Kidney (tissue), 14 donors: Measurements from ENCODE around the gene NFX1. TPM values are rescaled to one million over a fixed set of nuclear protein-coding genes. Genes with fewer than 3 reads are reported as not detected.

Experiments used
- DNase-seq, 5 donors: peaks; one replicate each; pipeline ENCODE4 v3.0.0-alpha.2; 2013 to 2020
- FAIRE-seq: peaks from 2 replicates; lab custom pipeline; 2012; peaks lifted over from hg19 to GRCh38; lab: Jason Lieb, UNC
- H3K27ac ChIP-seq, 2 donors: one replicate each; pipeline ENCODE4 v1.7.0; 2013; ENCODE audit warnings: low read depth in 2 of 2, low read length in 2 of 2, inconsistent platforms in 1 of 2
- H3K27me3 ChIP-seq: one replicate; pipeline ENCODE4 v1.7.1; 2013; ENCODE audit warnings: low read length, inconsistent platforms; ENCODE audit not compliant: control insufficient read depth, insufficient read depth
- H3K36me3 ChIP-seq, 3 donors: one replicate each; pipeline versions ENCODE4 v1.7.0 to v1.7.1; 2013; ENCODE audit warnings: low read length in 3 of 3, control low read depth in 1 of 3, inconsistent platforms in 1 of 3; ENCODE audit not compliant: insufficient read depth in 3 of 3, control insufficient read depth in 2 of 3
- H3K4me1 ChIP-seq, 3 donors: one replicate each; pipeline versions ENCODE4 v1.7.0 to v1.7.1; 2013; ENCODE audit warnings: low read length in 3 of 3, inconsistent platforms in 1 of 3, low read depth in 1 of 3; ENCODE audit not compliant: control insufficient read depth in 2 of 3, insufficient read depth in 2 of 3
- H3K4me3 ChIP-seq, 3 donors: one replicate each; pipeline versions ENCODE4 v1.7.0 to v1.8.1; 2013; ENCODE audit warnings: low read length in 3 of 3, control low read depth in 1 of 3, inconsistent platforms in 1 of 3
- H3K9ac ChIP-seq, 3 donors: one replicate each; pipeline versions ENCODE4 v1.7.0 to v1.7.1; 2013; ENCODE audit warnings: low read length in 3 of 3, control low read depth in 1 of 3, inconsistent platforms in 1 of 3
- H3K9me3 ChIP-seq, 3 donors: one replicate each; pipeline versions ENCODE4 v1.7.0 to v1.7.1; 2013; ENCODE audit warnings: low read length in 3 of 3, control low read depth in 1 of 3, inconsistent platforms in 1 of 3; ENCODE audit not compliant: control insufficient read depth in 2 of 3, insufficient read depth in 1 of 3
- CTCF ChIP-seq: IDR thresholded peaks from 3 replicates; pipeline ENCODE4 v1.5.1; 2012; ENCODE audit warnings: mild to moderate bottlenecking, moderate library complexity, borderline replicate concordance; ENCODE audit not compliant: insufficient read depth; ENCODE audit errors: extremely low read depth
- intact Hi-C: fragments of 100-400 bp; cut with DNase I; formaldehyde crosslinking; loops from one replicate; pipeline ENCODE4 v1.11.1; 2022
- polyA plus RNA-seq: library from polyadenylated mRNA; stranded (reverse); fragments of 350-450 nt; fragmentation: Illumina TruSeq; extraction: RNeasy Lipid Tissue Mini Kit (QIAGEN cat#74804); gene quantifications from one replicate; pipeline ENCODE4 v1.2.3, GENCODE V29; 2014; ENCODE audit warnings: low read depth, low replicate concordance; ENCODE audit not compliant: insufficient read depth
- total RNA-seq: library from RNA; stranded (reverse); fragmentation: NEBNext Ultra II Directional; extraction: Animal tissue kit (Norgen Biotek cat#: 25700); gene quantifications from one replicate; pipeline ENCODE4 v1.2.1, GENCODE V29; 2021
- donor health status: control.
- donor health status: control.
- donor health status: control.
- donor health status: control.
- donor health status: control.
- donor health status: DM: yes; HTN: yes; CAD: no.
- donor health status: Normal renal cell carcinoma (clear cell type).

The NFX1 gene
- total and polyA plus RNA-seq, 2 donors from 2014 or later = 12.2 to 46.3 TPM

GRCh38 chr9:33408087-33408486, 117.8 kb downstream of the NFX1 start:
- no peak for TF ChIP-seq CTCF
- no peak overlapping the region for H3K4me3 ChIP-seq
- no peaks in the 10 kb centered on the region for H3K36me3 ChIP-seq
- no peak for DNase-seq
- no peaks in the 10 kb centered on the region for H3K9me3 ChIP-seq
- no peak overlapping the region for H3K27ac ChIP-seq
- H3K27me3 ChIP-seq = no peaks in the 10 kb centered on the region
- H3K9ac ChIP-seq = no peak overlapping the region
- intact Hi-C loops = no loop called here
- H3K4me1 ChIP-seq = peaks cover 0 to 8% (median 0%) of the 10 kb centered on the region in 3 donors
- FAIRE-seq = no peak

- no peaks in the 10 kb centered on the region for H3K9me3 ChIP-seq
- DNase-seq (no peak), FAIRE-seq (no peak)
- H3K27ac ChIP-seq = no peak overlapping the region
- H3K27me3 ChIP-seq = no peaks in the 10 kb centered on the region
- no peak overlapping the region for H3K4me3 ChIP-seq
- H3K9ac ChIP-seq = no peak overlapping the region
- peaks cover 0 to 8% (median 0%) of the 10 kb centered on the region in 3 donors for H3K4me1 ChIP-seq
- intact Hi-C loops = no loop called here
- no peaks in the 10 kb centered on the region for H3K36me3 ChIP-seq
- TF ChIP-seq CTCF = no peak
Measured at GRCh38 chr9:33414268-33414667, 124.0 kb downstream of the NFX1 start.

- TF ChIP-seq CTCF = no peak
- H3K9me3 ChIP-seq = no peaks in the 10 kb centered on the region
- H3K27me3 ChIP-seq = no peaks in the 10 kb centered on the region
- no peak for FAIRE-seq
- H3K4me3 ChIP-seq = no peak overlapping the region
- H3K36me3 ChIP-seq = no peaks in the 10 kb centered on the region
- no peak overlapping the region for H3K9ac ChIP-seq
- no peak overlapping the region for H3K27ac ChIP-seq
- H3K4me1 ChIP-seq = peaks cover 0 to 8% (median 0%) of the 10 kb centered on the region in 3 donors
- intact Hi-C loops = no loop called here
- DNase-seq = no peak
Measured at GRCh38 chr9:33414889-33415500, 124.7 kb downstream of the NFX1 start.
